Left forelimb (tissue), 1 donor: ENCODE results near the gene KRT34.
"Not testable (repeated sequence)": the region's sequence is repeated elsewhere in the genome, so short reads cannot be mapped to it uniquely, and the experiment has no call there.

Experiments used
- DNase-seq: peaks from one replicate; pipeline ENCODE4 v3.0.0-alpha.2; 2018; ENCODE audit warnings: low spot score

Gene KRT34

DNA sequence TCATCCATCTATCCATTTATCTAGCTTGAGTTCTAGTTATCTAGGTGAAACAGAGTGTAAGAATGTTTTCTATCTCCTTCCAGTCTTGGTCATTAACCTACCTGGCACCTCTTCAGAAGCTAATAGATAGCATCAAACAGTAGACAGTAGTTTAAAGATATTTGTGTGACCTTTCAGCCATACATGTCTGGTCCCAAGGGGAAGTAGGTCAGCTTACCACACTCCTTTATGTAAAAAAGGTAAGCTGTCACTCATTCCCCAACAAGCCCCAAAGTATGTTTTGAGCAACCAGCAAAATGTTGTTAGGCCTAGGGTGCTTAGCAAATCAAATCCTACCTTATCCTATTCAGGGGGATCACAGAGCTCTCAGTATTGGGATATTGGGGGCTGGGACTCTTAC is 16.0 kb downstream of the KRT34 start:
- no peak for DNase-seq

DNA sequence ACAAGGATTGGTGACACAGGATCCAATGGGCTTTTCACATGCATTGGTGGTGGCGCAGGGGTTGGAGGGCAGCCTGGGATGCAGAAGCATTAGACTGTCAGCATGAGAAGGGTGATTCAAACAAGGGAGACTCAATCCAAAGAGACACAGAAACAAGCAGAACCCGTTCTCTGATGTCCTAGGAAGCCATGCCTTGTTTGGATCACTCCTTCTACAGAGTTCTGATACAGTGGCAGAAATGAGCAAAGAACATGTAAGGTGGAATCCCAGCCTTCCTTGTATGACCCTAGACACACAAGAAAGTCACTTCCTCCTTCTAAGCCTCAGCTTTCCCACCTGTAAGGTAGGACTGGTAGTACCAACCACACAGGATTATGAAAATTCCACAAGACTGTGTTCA is 18.2 kb downstream of the KRT34 start:
- DNase-seq, result no peak

DNA sequence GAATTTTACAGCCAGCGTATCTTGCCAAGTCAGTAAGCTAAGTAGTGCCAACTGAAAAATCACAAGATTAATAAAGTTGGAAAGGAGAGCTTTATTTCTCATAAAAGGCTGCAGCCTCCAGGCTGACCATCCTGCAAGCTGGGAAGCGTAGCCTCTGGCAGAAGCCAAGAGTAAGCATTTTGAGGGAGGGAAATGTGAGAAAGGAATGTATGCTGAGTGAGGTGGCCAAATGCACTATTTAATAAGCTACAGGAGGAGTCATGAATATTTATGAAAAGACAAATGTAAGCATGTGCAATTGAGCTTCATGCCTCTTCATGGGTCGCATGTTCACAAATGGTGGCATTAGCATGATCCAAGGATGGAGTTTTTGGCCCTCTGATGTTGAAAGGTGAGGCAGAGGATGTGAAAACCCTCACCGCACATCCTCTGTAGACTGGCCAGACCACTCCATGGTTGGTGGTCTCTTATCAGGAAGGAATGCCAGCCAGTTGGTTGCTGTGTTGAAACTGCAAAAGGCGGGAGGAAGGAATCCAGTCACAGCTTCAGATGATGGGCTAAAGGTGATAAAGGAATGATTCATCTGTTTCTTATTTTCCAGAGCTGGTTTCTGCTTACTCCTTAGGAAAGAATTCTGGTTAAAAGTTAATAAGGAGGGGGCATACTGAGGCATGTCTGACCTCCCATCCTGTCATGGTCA is 21.7 kb downstream of the KRT34 start:
- DNase-seq, result no peak

DNA sequence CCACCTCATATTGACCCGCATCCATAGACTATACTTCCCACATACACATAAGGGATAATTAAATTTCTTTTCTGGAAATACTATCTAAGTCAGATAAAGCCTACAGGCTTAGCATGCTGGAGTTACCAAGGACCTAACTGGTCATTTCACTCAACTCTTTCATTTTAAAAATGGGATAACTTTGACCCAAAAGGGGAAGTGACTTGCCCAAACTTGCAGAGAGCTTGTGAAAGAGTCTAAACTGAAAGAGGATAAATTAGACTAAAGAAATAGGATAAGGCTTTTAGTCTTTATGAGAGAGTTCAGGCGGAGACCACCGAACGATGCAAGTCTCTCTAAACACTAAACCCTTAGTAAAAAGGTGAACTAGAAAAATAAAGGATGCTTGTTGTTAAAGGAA is 27.6 kb downstream of the KRT34 start:
- no peak for DNase-seq

DNA sequence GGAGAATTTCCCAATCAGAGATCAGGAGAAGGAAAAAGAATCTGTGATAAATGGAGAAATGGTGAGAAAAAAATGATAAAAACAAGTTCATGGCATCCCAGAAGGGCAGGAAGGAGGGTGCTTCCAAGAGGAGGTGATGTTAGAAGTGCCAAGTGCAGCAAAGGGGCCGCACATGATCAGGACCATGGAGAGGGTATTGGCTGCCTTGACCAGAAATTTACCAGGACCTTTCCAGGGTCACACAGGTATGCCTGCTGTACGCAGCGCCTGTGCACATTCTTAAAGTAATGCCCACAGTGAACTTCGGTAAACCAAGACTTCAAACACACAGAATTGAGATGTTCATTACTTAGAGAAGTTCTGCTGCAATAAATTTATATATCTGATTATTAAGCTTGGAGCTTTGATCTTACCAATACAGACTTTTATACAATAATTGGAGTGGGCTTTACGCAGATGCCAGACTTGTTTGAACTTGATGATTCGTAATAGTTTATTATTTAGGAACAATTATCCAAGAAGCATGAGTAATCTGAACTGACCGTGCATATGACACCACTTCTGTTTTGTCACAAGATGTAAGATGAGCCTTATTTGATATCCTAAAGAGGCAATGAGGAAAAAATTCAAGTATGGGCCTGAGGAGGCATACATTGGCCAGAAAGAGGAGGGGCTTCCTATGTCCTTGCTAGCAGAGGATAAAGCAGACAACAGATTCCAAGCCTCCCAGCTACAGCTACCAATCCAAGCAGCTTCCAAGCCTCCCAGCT is 29.3 kb downstream of the KRT34 start:
- DNase-seq, result no peak

DNA sequence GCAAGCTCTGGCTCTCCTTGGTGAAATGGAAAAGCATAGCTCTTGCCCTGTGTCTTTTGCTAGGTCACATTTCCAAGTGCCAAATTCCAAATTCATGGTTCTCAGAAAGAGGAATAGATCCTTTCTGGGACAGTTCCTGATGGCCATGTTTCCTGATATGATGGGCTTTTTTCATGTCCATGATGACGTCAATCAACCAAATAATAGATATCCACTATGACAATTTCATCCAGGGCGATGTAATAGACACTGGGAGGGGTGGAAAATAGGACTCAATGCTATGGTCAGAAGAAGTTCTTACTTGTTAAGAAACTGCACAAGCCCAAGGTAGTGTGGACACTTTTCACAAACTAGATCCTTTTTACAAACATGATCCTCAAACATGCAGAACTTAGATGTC is 30.9 kb downstream of the KRT34 start:
- DNase-seq, result no peak

DNA sequence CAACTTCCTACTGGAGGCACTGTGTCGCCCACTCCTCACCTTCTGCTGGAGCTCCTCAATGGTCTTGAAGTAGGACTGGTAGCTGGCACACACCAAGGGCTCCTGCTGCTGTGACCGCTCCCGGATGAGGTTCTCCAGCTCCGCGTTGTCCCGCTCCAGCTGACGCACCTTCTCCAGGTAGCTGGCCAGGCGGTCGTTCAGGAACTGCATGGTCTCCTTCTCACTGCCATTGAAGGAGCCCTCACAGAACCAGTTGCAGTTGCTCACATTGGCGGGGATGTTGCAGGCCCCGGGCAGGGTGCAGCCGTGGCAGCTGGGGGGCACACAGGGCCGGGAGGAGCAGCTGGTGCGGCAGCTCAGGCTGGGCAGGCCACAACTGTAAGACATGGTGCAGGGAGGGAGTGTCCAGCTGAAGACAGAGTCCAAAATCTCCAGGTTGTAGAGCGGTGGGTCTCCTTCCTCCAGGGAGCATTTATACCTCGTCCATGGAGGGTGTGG is 31.7 kb downstream of the KRT34 start, which contains the start of gene KRT33A:
KRT33A (minus strand) TSS at position 448 of the 498 bp plus-strand sequence; CDS start at position 387, 61 bp downstream.
- not testable (repeated sequence) for DNase-seq

DNA sequence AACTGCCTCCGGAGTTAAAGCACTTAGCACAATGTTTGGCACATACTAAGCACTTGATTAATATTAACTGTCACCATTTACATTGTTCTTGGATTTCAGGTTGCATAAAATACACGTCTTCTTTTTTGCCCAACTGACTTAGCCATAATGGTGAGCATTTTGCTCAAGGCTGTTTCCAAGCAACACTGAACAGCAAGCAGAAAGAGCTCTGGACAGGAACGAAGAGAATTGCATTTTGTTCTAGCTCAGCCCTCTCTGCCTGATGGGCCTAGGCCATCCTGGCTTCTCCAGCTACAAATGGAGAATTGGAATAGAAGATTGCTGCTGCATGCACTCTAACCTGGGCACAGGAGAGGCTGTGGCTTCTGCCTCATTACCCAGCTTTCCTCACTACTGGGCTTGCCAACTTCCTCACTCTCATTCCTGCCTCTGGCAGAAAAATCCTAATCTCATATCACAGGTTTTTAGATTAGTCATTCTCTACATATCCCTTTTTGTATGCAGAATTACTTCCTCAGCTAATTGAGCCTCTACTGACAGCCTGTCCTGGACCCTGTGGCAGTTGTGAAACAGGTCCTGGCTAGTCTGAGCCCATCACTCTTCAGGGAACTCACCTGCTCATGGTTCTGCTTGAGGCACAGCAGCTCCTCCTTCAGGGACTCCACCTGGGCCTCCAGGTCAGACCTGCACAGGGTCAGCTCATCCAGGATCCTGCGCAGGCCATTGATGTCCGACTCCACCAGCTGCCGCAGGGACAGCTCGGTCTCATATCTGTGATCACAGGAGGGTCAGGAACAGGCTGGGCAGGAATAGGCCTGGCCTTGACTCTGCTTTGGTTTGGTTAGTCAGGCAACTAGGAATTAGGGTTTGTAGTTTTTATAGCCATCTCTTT is 34.0 kb downstream of the KRT34 start:
- DNase-seq, result no peak

DNA sequence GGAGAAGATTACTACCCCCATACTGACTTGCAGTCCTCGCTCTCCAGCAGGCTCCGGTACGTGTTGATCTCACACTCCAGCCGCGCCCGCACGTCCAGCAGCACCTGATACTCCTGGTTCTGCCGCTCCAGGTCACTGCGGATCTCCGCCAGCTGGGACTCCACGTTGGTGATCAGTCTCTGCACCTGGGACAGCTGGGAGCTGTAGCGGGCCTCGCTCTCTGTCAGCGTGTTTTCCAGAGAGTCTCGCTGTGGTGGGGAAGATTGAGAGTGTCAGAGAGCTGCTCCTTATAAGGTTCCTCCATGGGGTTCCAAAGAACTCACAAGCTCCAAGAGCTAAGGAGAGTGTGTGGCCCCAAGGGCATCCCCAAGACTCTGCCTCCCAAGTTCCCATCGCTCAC is 35.7 kb downstream of the KRT34 start:
- not testable (repeated sequence) for DNase-seq

DNA sequence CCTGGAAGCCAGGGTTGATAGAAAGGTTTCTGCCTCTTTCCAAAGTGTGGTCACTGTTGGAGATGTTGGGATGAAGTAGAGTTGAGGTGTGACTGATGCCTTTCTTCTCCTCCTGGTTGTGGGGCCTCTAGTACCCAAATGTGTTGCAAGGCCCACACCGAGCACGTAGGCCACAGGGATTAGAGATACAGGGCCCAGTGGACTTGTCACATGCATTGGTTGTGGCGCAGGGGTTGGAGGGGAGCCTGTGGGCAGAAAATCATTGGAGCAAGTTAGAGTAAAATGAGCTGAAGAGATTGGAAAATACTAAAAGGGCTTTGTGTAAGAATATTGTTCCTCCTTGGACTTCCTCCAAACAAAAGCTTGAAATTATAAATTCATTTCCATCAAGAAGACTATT is 36.1 kb downstream of the KRT34 start:
- DNase-seq, result no peak

DNA sequence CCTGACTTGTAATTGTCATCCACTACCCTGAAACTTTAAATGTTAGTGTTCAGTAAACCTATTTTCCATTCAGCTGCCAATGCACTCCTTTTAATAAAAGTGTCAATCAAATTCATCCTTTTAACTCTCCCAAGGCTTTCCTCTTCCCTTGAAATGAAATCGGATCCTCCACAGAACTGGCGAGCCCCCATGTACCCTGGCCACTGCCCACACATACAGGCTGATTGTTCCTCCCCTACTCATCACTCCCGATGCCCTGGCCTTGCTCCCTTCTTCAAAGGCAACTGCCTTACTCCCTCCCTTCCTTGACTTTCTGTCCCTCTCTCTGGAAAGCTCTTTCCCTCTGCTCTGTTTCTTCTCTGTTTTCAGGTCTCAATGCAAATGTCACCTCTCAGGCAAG is 39.1 kb downstream of the KRT34 start:
- no peak for DNase-seq

DNA sequence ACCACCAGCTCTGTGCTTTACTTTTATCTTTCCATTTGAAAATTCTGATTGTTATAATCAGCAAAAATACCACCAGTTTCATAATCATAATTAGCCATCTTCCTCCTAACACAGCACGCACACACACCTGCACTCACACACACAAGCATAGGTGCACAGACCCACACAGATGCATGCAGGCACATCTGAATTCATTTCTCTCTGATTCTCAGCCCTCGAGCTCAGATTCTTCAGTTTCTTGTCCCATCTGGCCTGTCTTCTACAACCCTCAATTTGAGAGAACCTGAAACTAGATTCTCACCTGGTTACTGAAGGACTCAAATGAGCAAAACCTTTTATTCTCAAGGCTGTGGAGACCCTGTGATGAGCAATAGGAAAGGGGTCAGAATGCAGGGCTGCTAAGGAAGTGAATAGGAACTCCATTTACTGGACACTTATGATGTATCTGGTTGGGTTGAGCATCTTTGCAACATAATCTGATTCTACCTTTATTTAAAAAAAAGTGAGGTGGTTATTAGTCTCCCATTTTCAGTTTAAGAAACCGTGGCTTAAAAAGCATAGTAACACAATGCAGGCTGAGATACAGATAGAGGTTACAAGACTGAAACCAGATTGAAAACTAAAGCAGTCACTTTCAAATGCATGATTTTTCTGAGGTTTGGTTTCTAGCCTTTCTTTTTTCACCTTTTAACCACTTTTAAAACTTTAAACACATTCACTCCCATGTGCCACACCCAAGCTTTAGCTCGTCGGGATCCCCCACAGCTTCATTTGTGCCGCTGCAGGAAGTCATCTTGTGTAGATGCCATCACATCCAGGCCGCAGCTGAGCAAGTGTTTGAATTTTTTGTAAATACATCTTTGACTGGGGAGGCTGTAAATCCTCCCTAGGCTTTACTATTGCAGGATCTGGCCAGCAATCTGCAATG is 40.9 kb downstream of the KRT34 start:
- DNase-seq, result no peak

DNA sequence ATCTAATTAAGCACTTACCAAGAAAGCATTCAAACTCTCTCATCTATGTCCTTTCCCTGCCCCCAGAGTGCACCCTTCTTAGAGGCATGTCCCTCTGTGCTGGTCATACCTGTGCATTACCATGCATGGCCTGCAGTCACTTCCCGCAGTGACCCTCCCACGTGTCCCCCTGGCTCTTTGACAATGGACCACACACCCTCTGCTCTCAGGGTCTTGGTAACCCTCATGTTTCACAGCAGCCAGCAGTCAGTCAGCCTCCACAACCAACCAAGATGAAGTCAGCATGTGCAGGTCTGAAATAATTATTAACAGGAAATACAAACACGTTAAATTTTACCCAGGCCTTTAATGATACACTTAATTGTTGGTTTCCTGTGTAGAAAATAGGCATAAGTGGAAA is 41.6 kb downstream of the KRT34 start:
- DNase-seq, result no peak

DNA sequence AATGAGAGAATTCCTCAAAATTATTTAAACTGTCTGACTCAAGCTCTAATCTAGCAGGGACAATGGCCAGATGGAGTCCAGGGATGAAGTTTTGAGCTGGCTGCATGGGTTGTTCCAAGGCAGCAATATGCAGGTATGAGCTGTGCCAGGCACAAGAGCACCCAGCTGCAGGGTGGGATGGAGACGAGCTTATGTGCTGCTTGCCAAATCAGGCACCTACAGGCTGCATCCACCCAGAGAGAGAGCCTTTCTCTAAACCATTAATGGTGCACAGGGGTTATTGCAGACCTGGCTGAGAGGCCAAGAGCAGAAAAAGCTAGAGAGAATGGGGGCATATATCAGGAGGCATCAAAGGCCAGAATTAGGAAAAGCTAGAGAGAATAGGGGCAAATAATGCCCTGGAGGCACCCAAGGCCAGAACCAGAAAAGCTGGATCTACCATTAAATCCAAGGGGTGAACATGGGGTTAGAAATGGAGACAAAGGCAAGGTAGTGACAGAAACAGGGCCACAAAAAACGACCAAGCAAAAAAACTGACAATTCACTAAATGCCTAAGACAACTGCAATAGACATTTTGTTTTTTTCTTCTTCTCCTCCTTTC is 42.4 kb downstream of the KRT34 start:
- no peak for DNase-seq

DNA sequence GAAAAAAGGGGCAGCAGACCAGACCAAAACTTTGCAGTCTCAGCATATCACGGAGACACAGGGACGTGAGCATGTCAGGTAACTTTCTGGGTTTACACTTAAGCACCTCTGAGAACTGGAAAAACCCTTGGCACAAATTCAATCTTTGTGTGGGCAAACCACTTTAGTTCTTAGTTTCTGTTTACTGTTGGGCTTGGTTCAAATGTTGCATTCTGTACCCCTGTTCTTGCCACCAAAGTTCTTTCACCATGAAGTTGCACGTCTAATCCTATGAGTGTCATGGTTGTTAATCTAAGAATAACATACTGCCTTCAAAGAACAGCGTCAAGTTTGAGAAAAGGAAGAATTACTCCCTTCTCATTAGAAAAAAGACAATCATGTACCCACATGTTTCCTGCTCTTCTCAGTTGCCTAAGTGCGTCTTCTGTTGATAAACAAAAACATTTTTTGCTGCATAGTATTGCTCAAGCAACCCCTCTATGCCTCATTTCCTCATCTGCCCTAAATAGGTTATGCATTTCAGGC is 43.1 kb downstream of the KRT34 start:
- no peak for DNase-seq

DNA sequence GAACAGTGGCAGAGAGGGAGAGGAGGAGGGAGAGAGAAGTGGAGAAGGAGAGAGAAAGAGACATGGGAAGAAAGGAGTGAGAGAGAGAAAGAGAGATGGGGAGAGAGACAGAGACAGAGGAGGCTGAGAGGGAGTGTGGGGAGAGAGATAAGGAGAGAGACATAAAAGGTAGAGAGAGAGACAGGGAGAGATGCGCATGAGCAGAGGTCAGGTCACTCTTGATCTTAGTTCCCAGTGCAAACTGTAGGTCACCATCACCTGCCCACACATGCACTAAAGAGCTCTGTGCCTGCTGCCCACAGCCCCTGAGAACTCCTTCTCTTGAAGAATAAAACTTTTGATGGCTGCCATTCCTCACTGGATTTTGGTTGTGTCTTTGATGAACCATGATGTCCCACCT is 46.4 kb downstream of the KRT34 start:
- no peak for DNase-seq

DNA sequence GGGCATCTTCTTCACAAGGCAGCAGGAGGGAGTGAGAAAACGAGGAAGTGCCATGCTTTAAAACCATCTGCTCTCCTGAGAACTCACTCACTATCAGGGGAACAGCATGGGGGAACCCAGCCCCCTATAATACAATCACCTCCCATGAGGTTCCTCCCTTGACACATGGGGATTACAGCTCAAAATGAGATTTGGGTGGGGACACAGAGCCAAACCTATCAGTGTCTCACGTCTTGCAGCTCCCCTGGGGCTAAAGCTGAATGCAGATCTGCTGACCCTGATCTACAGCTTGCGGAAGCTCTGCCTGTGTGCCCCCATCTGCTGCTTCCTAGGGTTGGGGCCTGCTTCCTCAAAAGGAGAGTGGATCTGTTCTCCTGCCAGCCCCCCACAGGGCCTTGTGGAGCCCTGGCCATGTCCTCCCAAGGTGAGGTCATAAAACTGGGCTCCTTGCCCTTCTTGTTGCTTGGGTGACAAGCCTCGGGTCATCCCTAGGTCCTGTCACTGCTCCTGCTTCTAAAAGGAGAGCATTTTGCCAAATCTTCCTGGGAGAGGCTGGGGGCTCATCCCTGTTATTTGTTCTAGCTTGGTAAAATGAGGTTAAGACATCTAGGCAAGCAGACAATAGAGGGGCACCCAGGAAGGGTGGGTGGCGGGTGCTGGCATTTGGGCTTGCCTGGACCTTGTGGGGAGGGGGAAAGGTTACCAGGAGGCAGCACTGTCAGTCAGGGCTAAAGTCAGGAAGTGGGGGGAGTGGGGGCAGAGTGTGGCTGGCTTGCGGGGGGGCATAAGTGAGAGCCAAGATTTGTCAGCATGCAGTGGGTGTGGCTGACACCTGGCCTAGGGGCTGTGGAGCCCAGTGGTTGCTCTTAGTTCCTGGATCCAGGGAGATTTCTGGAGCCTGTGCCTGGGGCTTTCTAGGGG is 47.5 kb downstream of the KRT34 start:
- DNase-seq, result no peak

DNA sequence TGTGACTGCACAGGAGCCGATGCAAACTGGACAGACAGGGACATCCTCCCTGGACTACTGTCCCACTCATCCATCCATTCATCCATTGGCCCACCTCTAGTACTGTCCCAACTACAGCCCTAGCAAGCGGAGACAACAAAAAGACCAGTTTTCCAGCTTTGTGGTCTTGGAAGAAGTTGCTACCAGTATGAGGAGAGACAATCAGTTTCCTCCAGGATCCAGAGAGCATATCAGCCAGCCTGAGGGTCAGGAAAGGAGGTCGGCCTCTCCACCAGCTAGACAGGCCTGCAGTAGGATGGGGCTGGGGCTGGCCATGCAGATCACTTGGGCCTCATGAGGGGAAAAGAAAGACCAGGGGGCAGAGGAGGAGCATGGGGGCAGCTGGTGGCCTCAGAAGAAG is 48.3 kb downstream of the KRT34 start:
- DNase-seq, result no peak

DNA sequence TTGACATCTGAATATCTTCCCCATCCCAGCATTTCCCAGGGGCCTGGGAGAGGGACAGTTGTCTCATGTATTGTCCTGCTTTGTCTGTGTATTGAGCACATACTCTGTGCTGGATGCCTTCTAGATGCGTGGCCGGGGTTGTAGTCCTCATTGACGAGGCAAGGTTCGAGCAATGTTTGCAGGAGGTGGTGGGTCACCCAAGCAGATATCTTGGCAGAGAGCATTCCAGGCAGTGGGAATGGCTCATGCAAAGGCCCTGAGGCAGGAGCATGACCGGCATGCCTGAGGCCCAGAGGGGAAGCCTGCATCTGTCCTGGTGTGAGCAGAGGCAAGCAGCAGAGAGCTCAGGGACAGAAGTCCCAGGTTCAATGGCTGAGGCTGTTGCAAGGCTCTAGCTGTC is 49.0 kb downstream of the KRT34 start:
- no peak for DNase-seq

DNA sequence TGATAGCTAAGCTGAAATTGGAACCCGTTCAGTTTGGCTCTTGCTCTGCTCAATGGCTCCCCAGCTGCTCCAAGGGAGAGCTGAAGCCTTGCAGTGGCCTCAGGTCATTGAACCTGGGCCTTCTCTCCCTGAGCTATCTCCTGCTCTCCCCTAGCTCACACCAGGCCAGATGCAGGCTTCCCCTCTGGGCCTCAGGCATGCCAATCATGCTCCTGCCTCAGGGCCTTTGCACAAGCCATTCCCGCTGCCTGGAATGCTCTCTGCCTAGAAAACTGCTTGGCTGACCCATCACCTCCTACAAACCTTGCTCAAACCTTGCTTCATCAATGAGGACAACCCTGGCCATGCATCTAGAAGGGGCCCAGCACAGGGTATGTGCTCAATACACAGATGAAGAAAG is 49.9 kb downstream of the KRT34 start:
- DNase-seq, result no peak
